GM18858 (cell line): ENCODE data around the gene FXYD5.

Experiments used
- ATAC-seq: cut with Tn5 transposase; IDR thresholded peaks from one replicate; pipeline ENCODE4 v1.9.1; 2021; ENCODE audit not compliant: unreplicated experiment

The FXYD5 gene, protein sequence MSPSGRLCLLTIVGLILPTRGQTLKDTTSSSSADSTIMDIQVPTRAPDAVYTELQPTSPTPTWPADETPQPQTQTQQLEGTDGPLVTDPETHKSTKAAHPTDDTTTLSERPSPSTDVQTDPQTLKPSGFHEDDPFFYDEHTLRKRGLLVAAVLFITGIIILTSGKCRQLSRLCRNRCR

GRCh38 chr19:35154525-35155406 lies at the start of gene FXYD5:
FXYD5 (plus strand) TSS chr19:35154735; CDS start chr19:35155551, 816 bp downstream.
- no peak for ATAC-seq

DNA sequence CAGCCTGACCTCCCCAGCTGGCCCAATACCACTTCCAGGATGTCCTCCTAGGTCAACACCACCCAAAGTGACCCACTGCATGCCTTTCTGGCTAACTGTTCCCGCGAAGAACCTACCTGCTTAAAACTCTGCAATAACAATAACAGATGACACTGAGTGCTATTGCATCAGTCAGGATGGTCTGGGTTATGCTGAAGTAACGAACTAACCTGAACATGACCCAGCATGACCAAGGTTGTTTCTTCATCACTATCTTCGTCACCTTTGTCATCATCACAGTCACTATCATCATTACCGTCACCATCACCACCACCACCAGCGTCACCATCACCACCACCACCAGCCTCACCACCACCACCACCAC lies 49.5 kb upstream of the FXYD5 start:
- no peak for ATAC-seq

GRCh38 chr19:35105411-35106290 lies 48.9 kb upstream of the FXYD5 start:
- no peak for ATAC-seq

DNA sequence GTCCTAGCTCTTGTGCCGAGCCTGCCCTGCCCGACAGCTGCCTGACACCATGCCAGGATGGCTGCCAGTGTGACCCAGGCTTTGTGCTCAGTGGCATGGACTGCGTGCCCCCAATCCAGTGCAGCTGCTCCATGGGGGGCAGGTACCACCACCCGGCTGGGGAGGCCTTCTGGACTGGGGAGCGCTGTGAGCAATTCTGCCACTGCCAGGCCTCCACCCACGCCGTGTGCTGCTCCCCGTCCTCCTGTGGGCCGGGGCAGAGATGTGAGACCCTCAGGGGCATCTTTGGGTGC lies 48.3 kb upstream of the FXYD5 start:
- no peak for ATAC-seq

- no peak for ATAC-seq
Measured at GRCh38 chr19:35106898-35107541, 47.5 kb upstream of the FXYD5 start.

GRCh38 chr19:35107545-35107944 lies 47.0 kb upstream of the FXYD5 start:
- no peak for ATAC-seq

DNA sequence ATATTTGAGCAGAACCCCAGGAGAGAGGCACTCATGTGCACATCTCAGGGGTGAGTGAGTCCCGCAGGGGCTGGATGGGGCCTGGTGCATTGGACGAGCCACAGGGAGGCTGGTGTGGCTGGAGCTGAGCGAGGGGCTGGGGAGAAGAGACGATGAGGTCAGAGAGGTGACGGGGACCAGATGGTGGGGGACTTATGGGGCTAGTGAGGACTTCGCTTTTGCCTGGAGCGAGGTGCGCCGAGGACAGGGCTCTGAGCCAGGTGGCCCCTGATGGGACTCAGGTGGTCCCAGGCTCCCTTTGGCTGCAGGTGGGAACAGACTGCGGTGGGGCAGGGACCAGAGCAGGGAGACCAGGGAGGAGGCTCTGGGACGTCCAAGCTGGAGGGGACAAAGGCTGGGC lies 45.8 kb upstream of the FXYD5 start:
- no peak for ATAC-seq

- ATAC-seq: no peak
Measured at GRCh38 chr19:35109395-35110112, 45.0 kb upstream of the FXYD5 start.

GRCh38 chr19:35110974-35111373 lies 43.6 kb upstream of the FXYD5 start:
- ATAC-seq: no peak

DNA sequence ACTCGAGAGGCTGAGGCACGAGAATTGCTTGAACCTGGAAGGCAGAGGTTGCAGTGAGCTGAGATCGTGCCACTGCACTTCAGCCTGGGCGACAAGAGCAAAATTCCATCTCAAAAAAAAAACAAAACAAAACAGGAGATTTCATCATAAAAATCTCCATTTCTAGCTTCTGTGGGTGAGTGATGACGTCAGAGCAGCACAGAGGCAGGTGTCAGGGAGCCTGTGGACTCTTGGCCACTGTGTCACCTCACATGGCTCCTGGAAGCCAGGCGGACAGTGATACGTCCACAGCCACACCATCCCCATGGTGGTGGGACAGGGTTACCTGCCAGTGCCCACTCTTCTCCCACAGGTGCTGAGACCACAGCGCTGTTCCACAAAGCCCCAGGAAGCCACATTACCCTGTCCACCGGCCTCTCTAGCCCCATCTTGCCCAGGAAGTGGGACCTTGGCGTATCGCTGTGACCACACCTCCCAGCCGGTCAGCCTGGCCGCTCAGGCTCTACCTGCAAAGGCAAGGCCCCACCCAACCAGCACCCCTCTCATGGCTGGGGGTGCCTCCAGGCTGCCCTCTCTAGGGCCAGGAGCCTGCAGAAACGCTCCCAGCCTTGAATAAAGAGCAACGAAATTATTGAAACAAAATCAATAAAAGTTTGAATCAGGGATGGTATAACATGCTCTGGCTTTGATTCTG lies 41.4 kb upstream of the FXYD5 start:
- no peak for ATAC-seq

DNA sequence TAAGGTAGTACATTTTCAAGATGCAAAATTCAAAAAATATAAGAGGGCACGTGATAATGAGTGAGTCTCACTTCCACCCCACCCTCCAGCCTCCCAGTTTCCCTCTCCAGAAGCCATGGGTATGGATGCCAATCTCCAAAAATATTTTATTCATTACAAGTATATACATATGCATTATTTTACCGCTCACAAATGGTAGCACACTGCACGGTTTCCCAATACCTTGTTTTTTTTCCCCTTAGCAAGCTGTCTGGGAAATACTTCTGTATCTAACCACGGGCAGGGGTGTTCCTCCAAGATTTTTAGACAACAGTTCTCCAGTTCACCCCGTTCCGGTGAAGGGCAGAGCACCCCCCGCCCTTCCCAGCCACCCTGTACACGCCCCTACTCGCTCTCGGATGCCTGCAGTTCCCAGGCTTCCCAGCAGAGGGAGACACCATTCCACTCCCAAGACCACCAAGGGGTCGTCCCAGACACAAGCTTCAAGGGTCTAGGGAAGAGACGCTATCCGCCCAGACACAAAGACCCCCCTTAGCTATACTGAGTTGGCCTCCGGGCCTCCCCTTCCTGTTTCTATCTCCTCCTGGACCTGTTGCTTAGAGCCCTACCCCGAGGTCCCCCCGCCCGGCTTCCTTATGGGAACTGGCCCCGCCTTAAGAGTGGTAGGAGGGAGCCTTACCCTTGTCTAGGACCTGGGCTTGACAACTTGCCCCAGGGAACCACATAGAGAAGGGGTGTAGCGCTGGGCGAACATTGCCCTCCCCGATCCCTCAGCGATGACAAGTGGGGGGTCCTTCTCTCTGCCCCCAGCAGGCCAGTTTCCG lies 40.0 kb upstream of the FXYD5 start:
- ATAC-seq: no peak

DNA sequence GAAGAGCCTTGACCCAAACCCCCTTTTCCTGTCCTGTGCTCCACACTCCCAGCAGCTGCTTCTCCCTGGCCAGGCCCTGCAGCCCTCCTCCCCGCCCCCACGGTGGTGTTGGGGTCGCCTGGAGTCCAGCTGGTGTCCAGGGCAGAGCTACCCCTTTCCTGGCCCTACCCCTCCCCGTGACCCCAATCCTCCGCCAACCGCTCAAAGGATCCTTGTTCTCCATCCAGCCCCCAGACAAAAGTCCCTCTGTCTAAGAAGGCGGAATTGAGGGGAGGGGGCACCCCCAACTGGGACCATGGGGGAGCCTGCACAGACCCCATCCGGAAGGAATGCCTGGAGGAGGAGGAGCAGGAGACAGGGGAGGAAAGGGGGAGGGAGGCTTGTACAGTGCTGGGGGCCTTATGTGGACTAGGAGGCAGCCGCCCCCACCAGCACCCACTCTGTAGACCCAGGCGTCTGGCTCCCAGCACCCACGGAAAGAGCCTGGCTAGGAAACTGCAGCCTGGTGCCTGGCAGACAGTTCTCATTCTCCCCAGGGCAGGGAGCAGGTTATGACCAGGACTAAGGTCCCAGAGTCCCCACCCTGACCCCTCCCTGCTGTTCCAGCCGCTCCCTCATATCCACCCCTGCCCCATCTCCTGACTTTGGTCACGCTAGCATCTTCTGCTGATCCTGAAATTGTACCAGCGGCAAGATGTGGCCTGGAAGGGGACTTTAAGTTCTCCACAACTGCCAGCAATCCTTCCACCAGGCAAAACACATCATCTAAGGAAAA lies 39.2 kb upstream of the FXYD5 start, which contains the start of gene FXYD3:
TSS of gene FXYD3 (plus strand) at position 647 of the 775 bp plus-strand sequence. CDS start 3,554 bp downstream, outside the sequence.
- no peak for ATAC-seq

- ATAC-seq: no peak
Measured at GRCh38 chr19:35116072-35116801, 38.3 kb upstream of the FXYD5 start.

DNA sequence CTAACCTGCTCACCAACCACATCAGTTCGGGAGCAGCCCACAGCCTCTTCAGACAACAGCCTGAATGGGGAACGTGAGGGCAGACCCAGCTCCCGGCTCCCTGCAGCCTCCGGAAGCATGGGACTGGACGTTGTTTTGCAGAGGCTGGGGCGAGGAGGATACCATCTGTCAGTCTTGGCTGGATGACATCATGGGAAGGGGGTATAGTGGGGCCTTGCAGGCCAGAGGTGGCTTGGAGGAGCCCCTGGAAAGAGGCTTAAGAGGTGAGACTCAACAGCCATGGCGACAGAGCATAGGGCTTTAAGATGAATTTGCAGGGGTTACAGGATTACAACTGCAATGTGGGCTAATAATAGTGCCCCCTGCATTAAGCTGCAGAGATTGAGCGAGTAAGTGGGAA lies 37.4 kb upstream of the FXYD5 start:
- ATAC-seq: no peak

- ATAC-seq: no peak
Measured at GRCh38 chr19:35117799-35118198, 36.7 kb upstream of the FXYD5 start.

- ATAC-seq: no peak
Measured at GRCh38 chr19:35118268-35119020, 36.1 kb upstream of the FXYD5 start.

GRCh38 chr19:35119091-35119490 lies 35.4 kb upstream of the FXYD5 start:
- no peak for ATAC-seq
